H9 (cell line): ENCODE measurements around the gene ATP8A1. TPM values are rescaled to one million over a fixed set of nuclear protein-coding genes. Genes with fewer than 3 reads are reported as not detected.

Experiments used
- DNase-seq: peaks from one replicate; pipeline ENCODE4 v3.0.0-alpha.2; 2017
- H2AFZ ChIP-seq: one replicate; pipeline ENCODE4 v1.6.1; 2013; ENCODE audit warnings: mild to moderate bottlenecking, low read length, control low read depth, moderate library complexity
- H2AK5ac ChIP-seq: 2 replicates; pipeline ENCODE4 v1.6.1; 2013; ENCODE audit warnings: low read length, control low read depth, mixed read lengths; ENCODE audit not compliant: insufficient read length
- H2BK120ac ChIP-seq: one replicate; pipeline ENCODE4 v1.6.1; 2013; ENCODE audit warnings: low read depth, mild to moderate bottlenecking, low read length, control low read depth, inconsistent platforms; ENCODE audit not compliant: poor library complexity, severe bottlenecking
- H2BK12ac ChIP-seq: 2 replicates; pipeline ENCODE4 v1.6.1; 2013; ENCODE audit warnings: low read length, control low read depth, mixed read lengths, low read depth; ENCODE audit not compliant: insufficient read length
- H2BK15ac ChIP-seq: 2 replicates; pipeline ENCODE4 v1.6.1; 2013; ENCODE audit warnings: low read depth, low read length, control low read depth
- H2BK20ac ChIP-seq: one replicate; pipeline ENCODE4 v1.6.1; 2013; ENCODE audit warnings: low read depth, mild to moderate bottlenecking, low read length, control low read depth, inconsistent platforms; ENCODE audit not compliant: poor library complexity, severe bottlenecking
- H2BK5ac ChIP-seq: 2 replicates; pipeline ENCODE4 v1.6.1; 2013; ENCODE audit warnings: low read length, control low read depth, mixed read lengths; ENCODE audit not compliant: insufficient read length
- H3K14ac ChIP-seq: 2 replicates; pipeline ENCODE4 v1.6.1; 2013; ENCODE audit warnings: low read length, control low read depth; ENCODE audit not compliant: insufficient read depth
- H3K18ac ChIP-seq: 2 replicates; pipeline ENCODE4 v1.6.1; 2013; ENCODE audit warnings: low read depth, mild to moderate bottlenecking, mixed read lengths, low read length, control low read depth; ENCODE audit not compliant: insufficient read length
- H3K23ac ChIP-seq: 2 replicates; pipeline ENCODE4 v1.6.1; 2013; ENCODE audit warnings: low read length, control low read depth, mixed read lengths, low read depth; ENCODE audit not compliant: insufficient read length
- H3K23me2 ChIP-seq: 2 replicates; pipeline ENCODE4 v1.6.1; 2013; ENCODE audit warnings: low read depth, mild to moderate bottlenecking, mixed read lengths, low read length, control low read depth; ENCODE audit not compliant: insufficient read length, poor library complexity, severe bottlenecking
- H3K27ac ChIP-seq: 2 replicates; pipeline ENCODE4 v1.5.1; 2013; ENCODE audit warnings: low read length, control low read depth, mixed read lengths, low read depth; ENCODE audit not compliant: insufficient read length
- H3K27me3 ChIP-seq: 2 replicates; pipeline ENCODE4 v1.6.1; 2013; ENCODE audit warnings: low read length, control low read depth, inconsistent platforms; ENCODE audit not compliant: insufficient read depth
- H3K4ac ChIP-seq: 2 replicates; pipeline ENCODE4 v1.6.1; 2013; ENCODE audit warnings: low read depth, mild to moderate bottlenecking, control low read depth, inconsistent platforms, low read length, moderate library complexity
- H3K4me1 ChIP-seq: 2 replicates; pipeline ENCODE4 v1.6.1; 2013; ENCODE audit warnings: low read length, control low read depth, inconsistent platforms; ENCODE audit not compliant: insufficient read depth
- H3K4me2 ChIP-seq: 2 replicates; pipeline ENCODE4 v1.6.1; 2013; ENCODE audit warnings: low read length, control low read depth, mixed read lengths; ENCODE audit not compliant: insufficient read length, insufficient read depth
- H3K56ac ChIP-seq: 2 replicates; pipeline ENCODE4 v1.6.1; 2013; ENCODE audit warnings: low read depth, mild to moderate bottlenecking, mixed read lengths, low read length, control low read depth; ENCODE audit not compliant: insufficient read length
- H3K79me1 ChIP-seq: 2 replicates; pipeline ENCODE4 v1.6.1; 2013; ENCODE audit warnings: low read depth, mild to moderate bottlenecking, moderate library complexity, low read length, control low read depth, inconsistent platforms; ENCODE audit not compliant: insufficient read depth, poor library complexity, severe bottlenecking
- H3K79me2 ChIP-seq: 2 replicates; pipeline ENCODE4 v1.6.1; 2013; ENCODE audit warnings: low read length, control low read depth, inconsistent platforms; ENCODE audit not compliant: insufficient read depth
- H3K9ac ChIP-seq: 2 replicates; pipeline ENCODE4 v1.6.1; 2013; ENCODE audit warnings: low read length, control low read depth, mixed read lengths; ENCODE audit not compliant: insufficient read length; ENCODE audit errors: extremely low read depth
- H3K9me3 ChIP-seq: one replicate; pipeline ENCODE4 v1.6.1; 2013; ENCODE audit warnings: low read depth, low read length, inconsistent platforms; ENCODE audit not compliant: control insufficient read depth
- H3T11ph ChIP-seq: one replicate; pipeline ENCODE4 v1.6.1; 2013; ENCODE audit warnings: mild to moderate bottlenecking, low read length, control low read depth, inconsistent platforms
- H4K20me1 ChIP-seq: one replicate; pipeline ENCODE4 v1.6.1; 2013; ENCODE audit not compliant: control insufficient read depth, insufficient read length, insufficient read depth
- H4K5ac ChIP-seq: 2 replicates; pipeline ENCODE4 v1.6.1; 2013; ENCODE audit warnings: low read depth, mild to moderate bottlenecking, mixed read lengths, low read length, control low read depth; ENCODE audit not compliant: insufficient read length
- H4K8ac ChIP-seq: replicated peaks from 2 replicates; pipeline ENCODE4 v1.6.1; 2013; ENCODE audit warnings: low read length, control low read depth, mixed read lengths, low read depth; ENCODE audit not compliant: insufficient read length
- H4K91ac ChIP-seq: 2 replicates; pipeline ENCODE4 v1.6.1; 2013; ENCODE audit warnings: low read depth, mild to moderate bottlenecking, moderate library complexity, mixed read lengths, low read length, control low read depth; ENCODE audit not compliant: insufficient read length
- H3K27ac Mint-ChIP-seq, 3 experiments: 2 replicates in 2 of 3; 3 replicates in 1 of 3; pipeline ENCODE4 v1.8.0; 2020 to 2021; ENCODE audit warnings: mixed read lengths in 3 of 3, mild to moderate bottlenecking in 1 of 3, moderate library complexity in 1 of 3
- H3K27me3 Mint-ChIP-seq: 2 replicates; pipeline ENCODE4 v1.8.0; 2021; ENCODE audit warnings: low read depth, mild to moderate bottlenecking, moderate library complexity, mixed read lengths
- H3K36me3 Mint-ChIP-seq, 3 experiments: 2 replicates in 2 of 3; 3 replicates in 1 of 3; pipeline ENCODE4 v1.8.0; 2020 to 2021; ENCODE audit warnings: low read depth in 3 of 3, mixed read lengths in 3 of 3; ENCODE audit not compliant: insufficient read depth in 1 of 3
- H3K4me1 Mint-ChIP-seq, 2 experiments: 2 replicates each; pipeline ENCODE4 v1.8.0; 2020; ENCODE audit warnings: mixed read lengths in 2 of 2
- H3K4me3 Mint-ChIP-seq, 2 experiments: 2 replicates in 1 of 2; 3 replicates in 1 of 2; pipeline ENCODE4 v1.8.0; 2020 to 2021; ENCODE audit warnings: mild to moderate bottlenecking in 2 of 2, mixed read lengths in 2 of 2, moderate library complexity in 1 of 2
- H3K9me3 Mint-ChIP-seq, 2 experiments: 2 replicates in 1 of 2; 3 replicates in 1 of 2; pipeline ENCODE4 v1.8.0; 2020; ENCODE audit warnings: mild to moderate bottlenecking in 2 of 2, mixed read lengths in 2 of 2, moderate library complexity in 1 of 2
- WGBS: extraction: QIAGEN DNeasy Blood & Tissue Kit; methylation state at CpG from one replicate; pipeline ENCODE4 v1.1.7; 2013; ENCODE audit warnings: missing lambda C conversion rate, low lambda C conversion rate, mixed read lengths; ENCODE audit not compliant: insufficient read length; ENCODE audit errors: extremely low coverage; 5-methylcytosine and 5-hydroxymethylcytosine counted together
- total RNA-seq: library from RNA; stranded (reverse); gene quantifications from 2 replicates; pipeline ENCODE4 v1.2.1, GENCODE V29; 2021
- TF ChIP-seq, protein P1 (sequence below): fragments of 200-600 bp; sonication (generic); conservative IDR thresholded peaks from 3 replicates; pipeline ENCODE4 v1.8.0; 2021; ENCODE audit warnings: antibody characterized with exemption, mild to moderate bottlenecking

Gene ATP8A1
- total RNA-seq, 1 experiment from 2014 or later = 5.1 TPM

- H2BK5ac ChIP-seq = no peak overlapping the region
- H3K23me2 ChIP-seq = no peaks in the 10 kb centered on the region
- H3K56ac ChIP-seq = no peak overlapping the region
- no peak overlapping the region for H4K8ac ChIP-seq
- no peak overlapping the region for H3K18ac ChIP-seq
- Mint-ChIP-seq H3K4me3 (no peak overlapping the region; a peak in 2 of 5 replicates), H3K27me3 (no peaks in the 10 kb centered on the region), H3K27ac (peak overlapping the region in 1 of 3 experiments; percentile 46; a peak in 2 of 7 replicates), H3K4me1 (peaks cover 18 to 22% of the 10 kb centered on the region in 2 experiments), H3K36me3 (peaks cover 0 to 7% (median 5%) of the 10 kb centered on the region in 3 experiments; a peak in 3 of 7 replicates), H3K9me3 (no peaks in the 10 kb centered on the region)
- no peak overlapping the region for H2AK5ac ChIP-seq
- H2BK12ac ChIP-seq = no peak overlapping the region
- no peak overlapping the region for H3K9ac ChIP-seq
- TF ChIP-seq, protein P1, sequence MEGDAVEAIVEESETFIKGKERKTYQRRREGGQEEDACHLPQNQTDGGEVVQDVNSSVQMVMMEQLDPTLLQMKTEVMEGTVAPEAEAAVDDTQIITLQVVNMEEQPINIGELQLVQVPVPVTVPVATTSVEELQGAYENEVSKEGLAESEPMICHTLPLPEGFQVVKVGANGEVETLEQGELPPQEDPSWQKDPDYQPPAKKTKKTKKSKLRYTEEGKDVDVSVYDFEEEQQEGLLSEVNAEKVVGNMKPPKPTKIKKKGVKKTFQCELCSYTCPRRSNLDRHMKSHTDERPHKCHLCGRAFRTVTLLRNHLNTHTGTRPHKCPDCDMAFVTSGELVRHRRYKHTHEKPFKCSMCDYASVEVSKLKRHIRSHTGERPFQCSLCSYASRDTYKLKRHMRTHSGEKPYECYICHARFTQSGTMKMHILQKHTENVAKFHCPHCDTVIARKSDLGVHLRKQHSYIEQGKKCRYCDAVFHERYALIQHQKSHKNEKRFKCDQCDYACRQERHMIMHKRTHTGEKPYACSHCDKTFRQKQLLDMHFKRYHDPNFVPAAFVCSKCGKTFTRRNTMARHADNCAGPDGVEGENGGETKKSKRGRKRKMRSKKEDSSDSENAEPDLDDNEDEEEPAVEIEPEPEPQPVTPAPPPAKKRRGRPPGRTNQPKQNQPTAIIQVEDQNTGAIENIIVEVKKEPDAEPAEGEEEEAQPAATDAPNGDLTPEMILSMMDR = no peak
- no peak for DNase-seq
- WGBS = no CpG with 5 or more reads among the region's 6 CpGs
- H2AFZ ChIP-seq = no peak overlapping the region
- H3K79me1 ChIP-seq = no peaks in the 10 kb centered on the region
- peaks cover 3% of the 10 kb centered on the region for H3K4me1 ChIP-seq
- H3K9me3 ChIP-seq = no peaks in the 10 kb centered on the region
- H3K4me2 ChIP-seq = no peak overlapping the region
- no peak overlapping the region for H3K23ac ChIP-seq
- H4K20me1 ChIP-seq = no peaks in the 10 kb centered on the region
- no peaks in the 10 kb centered on the region for H3K79me2 ChIP-seq
- H4K91ac ChIP-seq = no peak overlapping the region
- H3K27ac ChIP-seq = no peak overlapping the region
- no peak overlapping the region for H3K4ac ChIP-seq
- H3T11ph ChIP-seq = no peak overlapping the region
- H4K5ac ChIP-seq = no peak overlapping the region
- no peak overlapping the region for H2BK15ac ChIP-seq
- H3K27me3 ChIP-seq = no peaks in the 10 kb centered on the region
- H2BK20ac ChIP-seq = no peak overlapping the region
- no peak overlapping the region for H2BK120ac ChIP-seq
- H3K14ac ChIP-seq = no peak overlapping the region
Measured at GRCh38 chr4:42501624-42502401, 155.1 kb downstream of the ATP8A1 start.
